ENCODE measurements around the gene CXXC5.

CXXC5 gene

DNA sequence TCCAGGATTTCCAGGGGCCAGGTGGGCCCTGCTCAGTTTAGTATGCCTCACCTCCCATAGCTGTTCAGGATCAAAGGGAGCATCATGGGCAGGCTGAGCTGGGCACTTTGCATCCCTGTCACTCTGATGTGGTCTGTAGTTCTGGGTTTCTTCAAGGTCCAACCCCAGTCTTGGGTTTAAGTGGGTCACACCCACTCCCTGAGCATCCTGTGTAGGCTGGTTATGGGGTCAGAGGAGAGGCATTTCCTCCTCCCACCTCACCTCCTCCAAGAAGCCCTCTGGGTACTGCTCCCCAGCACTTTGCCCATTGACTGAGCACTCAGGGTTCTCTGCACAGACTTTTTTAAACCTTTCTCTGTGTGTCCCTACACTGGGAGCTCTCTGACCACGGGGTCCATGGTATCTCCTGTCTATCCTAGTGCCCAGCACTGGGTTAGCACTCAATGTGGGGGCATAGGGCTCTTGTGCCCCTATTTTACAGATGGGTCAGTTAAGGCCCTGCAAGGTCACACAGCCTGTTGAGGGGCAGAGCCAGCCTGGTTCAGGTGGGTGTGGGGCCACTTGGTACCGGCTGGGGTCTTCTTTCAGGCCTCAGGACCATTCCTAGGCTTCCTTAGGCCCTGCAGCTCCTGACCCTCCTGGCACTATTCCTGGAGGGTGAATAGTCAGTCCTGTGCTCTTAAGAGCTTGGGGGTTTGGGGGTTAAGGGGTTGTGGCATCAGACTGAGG is 19.0 kb downstream of the CXXC5 start:
- DNase-seq = no peak

DNA sequence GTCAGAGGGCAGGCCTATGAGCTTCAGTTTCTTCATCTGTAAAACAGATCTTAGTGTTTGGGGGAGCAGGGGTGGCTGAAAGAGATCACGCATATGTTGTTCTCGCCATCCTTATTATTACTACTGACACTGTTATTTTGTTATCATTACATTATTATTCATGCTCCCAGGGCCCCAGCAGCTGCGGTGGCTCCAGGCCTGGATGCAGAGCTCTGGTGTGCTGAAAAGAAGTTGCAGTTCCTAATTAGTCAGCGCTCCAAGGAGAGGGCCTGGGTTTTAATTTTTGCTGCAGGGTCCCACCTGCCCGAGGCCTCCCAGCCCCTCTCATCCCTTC is 19.5 kb downstream of the CXXC5 start:
- DNase-seq = no peak

DNA sequence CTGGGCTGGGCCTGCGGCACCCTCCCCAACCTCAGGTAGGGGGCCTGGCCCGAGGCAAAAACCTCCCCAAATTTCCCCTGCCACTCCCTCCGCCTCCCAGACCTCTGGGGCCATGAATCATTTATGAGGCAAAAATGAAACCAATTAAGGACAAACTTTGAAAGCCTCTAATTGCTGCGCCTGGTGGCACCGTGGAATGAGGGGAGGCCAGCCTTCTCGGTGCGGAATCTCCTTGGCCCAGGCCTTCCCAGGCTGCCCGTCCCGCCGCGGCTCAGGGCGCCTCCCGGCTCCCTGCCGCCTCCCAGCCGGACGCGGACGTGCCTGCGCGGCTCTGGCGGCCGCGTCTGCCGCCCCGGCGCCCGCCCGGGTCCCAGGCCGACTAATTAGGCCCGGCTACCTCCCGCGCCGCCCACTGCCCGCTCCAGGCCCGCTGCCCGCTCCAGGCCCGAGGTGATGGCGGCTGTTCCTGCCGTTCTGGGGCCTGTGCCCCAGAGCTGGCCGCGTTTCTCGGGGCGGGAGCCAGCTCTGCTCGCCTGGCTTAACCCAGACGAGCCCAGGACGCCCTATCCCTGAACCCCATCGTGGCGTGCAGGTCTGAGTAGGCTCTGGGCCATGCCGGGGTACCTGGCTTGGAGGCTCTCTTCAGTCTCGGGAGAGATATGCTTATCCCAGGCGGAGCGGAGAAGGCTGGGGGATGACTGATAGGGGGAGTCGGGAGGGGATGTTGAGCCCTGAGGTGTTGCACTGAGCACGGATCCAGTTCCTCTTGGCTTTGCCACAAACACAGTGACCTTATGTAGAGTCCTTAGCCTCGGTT is 20.1 kb downstream of the CXXC5 start:
- DNase-seq = peak; percentile 68

- DNase-seq = peak; percentile 55
Measured at GRCh38 chr5:139668924-139669661, 20.9 kb downstream of the CXXC5 start.

DNA sequence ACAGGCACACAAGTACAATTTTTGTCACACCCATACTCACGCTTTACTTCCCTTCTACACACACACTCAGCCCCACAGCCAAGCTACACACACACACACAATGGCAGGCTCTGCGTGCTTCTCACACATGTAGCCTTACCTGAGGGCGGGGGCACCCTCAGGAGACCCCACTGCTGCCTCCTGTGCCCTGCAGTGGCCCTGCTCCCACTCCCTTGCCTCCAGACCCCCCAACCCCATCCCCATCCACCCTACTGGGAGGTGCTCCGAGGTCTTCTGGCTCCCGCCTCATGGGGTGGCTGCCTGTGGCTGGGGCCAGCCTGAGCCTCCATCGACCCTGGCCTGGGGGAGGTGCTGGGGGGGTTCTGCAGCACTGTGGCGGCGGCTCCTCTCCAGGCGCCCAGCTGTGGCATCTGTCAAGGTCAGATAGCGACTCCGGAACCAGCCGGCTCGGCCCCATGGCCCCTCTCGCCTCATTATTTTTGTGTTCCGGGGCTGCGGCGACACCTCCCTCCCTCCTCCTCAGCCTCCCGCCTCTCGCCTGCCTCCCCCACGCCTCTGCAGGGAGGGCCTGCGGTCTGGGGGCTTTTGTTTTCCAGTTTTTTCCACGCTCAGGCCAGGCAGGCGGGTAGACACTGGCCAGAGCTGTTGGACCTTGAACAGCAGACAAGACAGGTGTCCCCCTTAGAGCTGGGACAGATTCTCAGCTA is 21.7 kb downstream of the CXXC5 start:
- peak; percentile 72 for DNase-seq

- peak; percentile 80 for DNase-seq
Measured at GRCh38 chr5:139670369-139671095, 22.4 kb downstream of the CXXC5 start.

GRCh38 chr5:139671096-139671841 is 23.1 kb downstream of the CXXC5 start:
- DNase-seq = no peak

DNA sequence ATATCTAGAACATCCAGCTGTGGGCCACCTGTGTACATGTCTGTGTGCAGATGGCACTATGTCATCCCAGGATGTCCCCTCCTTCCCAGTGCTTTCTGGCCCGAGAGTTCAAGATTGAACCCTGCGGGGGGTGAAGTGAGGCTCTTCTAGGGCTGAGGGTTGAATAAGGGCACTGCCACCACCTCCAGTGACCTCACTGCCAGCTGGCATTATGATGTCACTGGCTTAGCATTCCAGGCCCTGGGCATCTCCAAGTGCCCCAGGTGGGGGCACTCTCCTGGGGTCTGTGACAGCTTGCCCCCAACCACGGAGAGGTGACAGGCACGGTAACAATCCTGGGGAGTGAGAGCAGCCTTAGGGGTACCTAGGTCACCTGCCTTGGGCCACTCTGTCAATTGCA is 27.1 kb downstream of the CXXC5 start:
- no peak for DNase-seq

DNA sequence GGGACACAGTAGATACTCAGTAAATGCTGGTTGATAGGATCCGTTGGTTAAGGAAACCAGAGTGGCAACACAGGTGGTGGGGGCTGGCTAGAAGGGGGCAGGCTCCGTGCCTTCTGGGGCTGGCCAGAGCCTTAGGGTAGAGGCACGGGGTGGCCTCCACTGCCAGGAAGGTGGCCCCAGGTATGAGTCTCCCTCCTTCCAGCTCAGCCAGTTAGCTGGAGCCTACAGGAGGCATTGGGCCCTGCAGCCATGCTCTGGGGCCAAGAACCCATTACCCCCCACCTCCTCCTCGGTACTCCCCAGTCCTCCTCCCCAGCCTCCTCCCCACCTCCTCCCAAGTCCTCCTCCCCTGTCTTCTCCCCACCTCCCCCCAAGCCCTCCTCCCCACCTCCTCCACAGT is 27.7 kb downstream of the CXXC5 start:
- DNase-seq = no peak

GRCh38 chr5:139676406-139676805 is 28.3 kb downstream of the CXXC5 start:
- DNase-seq = no peak

DNA sequence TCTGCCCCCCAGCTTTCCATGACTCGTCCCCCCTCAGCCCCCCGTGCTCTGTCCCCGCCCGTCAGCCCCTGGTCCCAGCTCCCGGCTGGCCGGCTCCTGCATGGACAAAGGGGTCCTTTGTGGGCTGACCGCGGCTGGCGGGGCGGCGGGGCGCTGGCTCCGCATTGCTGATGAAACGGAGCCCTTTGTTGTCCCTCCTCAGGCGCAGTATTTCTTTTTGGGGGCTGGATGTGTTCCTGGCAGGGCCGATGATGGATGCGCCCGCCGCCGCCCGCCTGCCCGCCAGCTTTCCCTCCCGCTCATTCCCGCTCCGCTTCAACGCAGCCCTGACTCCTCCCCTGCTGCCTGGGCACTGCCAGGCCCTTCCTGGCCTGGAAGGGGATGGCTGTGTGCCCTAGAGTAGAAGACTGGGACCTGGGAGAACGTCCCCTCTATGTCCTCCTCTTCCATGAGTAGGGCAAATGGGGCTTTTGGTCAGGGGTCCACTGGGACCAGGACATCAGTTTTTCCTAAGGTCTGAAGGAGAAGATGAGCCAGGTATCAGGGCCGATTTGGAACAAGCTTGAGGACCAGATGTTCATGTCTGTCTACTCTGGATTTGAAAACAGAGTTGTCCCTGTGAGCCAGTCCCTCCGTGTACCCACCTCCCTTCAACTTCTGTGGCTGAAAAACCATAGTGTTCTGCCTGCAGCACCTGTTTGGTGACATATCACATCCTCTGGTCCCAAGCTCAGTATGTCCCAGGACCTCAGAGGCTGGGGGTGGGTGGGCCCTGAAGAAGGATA is 29.0 kb downstream of the CXXC5 start:
- no peak for DNase-seq

- no peak for DNase-seq
Measured at GRCh38 chr5:139677736-139678613, 29.8 kb downstream of the CXXC5 start.

DNA sequence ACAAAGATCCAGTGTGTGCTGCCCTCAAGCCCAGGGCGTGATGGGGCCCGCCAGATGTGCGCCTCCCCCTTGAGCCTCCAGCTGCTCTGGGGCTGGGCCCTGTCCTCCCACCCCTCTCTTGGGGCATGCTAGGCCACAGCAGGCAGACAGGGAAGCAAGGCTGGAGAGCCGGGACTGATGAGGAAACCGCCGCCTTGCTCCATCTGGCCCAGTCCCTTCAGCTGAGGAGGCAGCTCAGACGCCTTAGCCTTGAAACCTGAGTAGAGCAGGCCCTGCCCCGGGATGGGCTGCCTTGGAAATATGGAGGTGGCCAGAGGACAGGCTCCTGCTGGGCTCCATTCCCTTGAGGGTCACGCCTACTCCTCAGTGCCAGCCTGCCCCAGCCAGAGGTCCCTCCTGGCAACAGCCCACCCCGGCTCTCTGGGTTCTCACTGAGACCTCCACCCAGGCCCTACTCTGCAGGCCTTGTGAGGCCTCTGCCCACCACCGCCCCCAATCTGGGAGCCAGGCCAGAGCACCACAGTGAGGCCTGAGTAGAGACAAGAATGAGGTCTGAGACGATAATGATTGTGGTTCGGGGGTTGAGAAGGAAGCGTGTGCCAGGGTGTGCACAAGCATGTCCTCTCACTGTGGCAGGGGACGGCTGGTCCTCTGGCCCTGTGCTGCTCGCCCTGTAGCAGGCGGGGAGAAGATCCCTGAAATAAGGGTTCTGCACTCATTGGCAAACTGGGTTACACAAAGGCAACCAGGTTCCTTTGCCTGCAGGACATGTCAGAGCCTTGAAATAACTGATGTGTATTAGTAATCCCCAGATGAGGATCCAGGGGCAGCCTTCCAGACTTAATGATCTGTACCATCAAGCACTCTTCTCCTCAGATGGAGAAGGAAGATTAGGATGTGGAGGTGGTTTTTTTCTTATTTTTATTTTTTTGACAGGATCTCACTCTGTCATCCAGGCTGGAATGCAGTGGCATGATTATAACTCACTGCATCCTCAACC is 30.9 kb downstream of the CXXC5 start:
- DNase-seq = peak; percentile 33

DNA sequence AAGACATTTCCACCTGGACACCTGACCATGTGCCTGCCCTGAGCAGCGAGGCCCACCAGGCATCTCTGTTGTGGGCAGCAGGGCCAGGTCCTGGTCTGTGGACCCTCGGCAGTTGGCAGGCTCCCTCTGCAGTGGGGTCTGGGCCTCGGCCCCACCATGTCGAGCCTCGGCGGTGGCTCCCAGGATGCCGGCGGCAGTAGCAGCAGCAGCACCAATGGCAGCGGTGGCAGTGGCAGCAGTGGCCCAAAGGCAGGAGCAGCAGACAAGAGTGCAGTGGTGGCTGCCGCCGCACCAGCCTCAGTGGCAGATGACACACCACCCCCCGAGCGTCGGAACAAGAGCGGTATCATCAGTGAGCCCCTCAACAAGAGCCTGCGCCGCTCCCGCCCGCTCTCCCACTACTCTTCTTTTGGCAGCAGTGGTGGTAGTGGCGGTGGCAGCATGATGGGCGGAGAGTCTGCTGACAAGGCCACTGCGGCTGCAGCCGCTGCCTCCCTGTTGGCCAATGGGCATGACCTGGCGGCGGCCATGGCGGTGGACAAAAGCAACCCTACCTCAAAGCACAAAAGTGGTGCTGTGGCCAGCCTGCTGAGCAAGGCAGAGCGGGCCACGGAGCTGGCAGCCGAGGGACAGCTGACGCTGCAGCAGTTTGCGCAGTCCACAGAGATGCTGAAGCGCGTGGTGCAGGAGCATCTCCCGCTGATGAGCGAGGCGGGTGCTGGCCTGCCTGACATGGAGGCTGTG is 32.4 kb downstream of the CXXC5 start:
- DNase-seq = no peak

- DNase-seq = no peak
Measured at GRCh38 chr5:139681112-139681458, 32.9 kb downstream of the CXXC5 start.

DNA sequence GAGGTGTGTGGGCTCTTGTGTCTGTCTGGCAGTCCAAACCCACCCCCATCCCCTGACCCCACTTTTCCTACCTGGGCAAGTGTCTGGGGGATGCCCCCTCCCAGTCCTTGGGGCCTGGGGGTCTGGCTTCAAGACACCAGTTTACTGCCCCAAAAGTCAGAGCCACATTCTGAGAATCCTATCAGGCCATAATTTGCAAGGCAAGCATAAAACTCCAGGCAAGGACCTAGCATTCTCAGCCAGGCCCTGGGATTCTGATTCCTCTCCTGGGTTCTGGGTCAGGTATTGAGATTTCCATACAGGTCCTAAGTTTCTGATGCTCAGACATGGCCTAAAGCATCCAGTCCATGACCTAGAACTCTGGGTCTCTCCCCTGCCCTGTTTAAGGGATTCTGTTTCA is 33.3 kb downstream of the CXXC5 start:
- DNase-seq = no peak

DNA sequence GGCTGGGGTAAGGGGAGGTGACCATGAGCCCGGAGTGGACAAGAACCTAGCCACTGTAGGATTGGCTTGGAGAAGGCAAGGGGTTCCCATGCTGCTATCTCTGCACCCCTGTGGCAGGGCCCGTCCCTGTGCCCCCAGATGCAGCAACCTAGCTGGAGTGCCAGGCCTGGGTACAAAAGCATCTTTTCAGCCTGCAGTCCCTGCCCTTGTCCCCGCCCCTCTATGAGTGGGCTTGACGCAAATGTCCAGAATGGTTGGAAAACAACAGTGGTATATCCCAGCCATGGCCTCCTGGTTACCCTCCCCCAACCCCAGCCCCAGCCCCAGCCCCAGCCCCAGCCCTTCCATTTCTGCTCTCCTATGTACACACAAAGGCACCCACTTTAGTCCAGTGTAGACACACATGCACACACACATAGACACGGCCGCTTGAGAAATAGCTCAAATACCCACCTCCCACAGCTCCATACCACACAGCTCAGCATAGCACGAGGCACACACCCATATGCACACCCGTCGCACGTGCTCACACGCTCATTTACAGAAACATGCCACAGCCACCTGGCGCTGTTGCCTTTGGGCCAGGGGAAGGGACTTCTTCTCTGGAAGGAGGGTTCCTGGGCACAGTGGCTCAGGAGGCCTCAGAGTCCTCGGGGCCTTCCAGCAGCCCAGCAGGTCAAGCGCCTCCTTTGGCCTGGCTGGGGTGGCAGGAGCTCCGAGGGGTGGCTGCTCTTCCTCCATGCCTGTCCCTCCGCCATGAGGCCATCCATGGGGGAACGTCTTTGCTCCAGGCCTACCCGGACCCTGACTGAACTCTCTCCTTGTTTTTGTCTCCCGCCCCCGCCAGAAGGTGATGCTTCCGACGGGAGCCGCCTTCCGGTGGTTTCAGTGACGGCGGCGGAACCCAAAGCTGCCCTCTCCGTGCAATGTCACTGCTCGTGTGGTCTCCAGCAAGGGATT is 34.1 kb downstream of the CXXC5 start:
- no peak for DNase-seq

All from NCI-H69 (cell line).